Keratinocyte (primary cell): Measurements from ENCODE around the gene CNTLN. TPM values are rescaled to one million over a fixed set of nuclear protein-coding genes. Genes with fewer than 3 reads are reported as not detected.

Experiments used
- DNase-seq: peaks from one replicate; pipeline ENCODE4 v3.0.0-alpha.2; 2011; ENCODE audit warnings: low read depth, missing footprints, low spot score
- FAIRE-seq: peaks from 2 replicates; lab custom pipeline; 2011; peaks lifted over from hg19 to GRCh38; lab: Jason Lieb, UNC
- H2AFZ ChIP-seq: 2 replicates; pipeline ENCODE4 v1.6.0; 2012; ENCODE audit warnings: low read length, control low read depth, inconsistent platforms; ENCODE audit not compliant: control insufficient read depth
- H3K27ac ChIP-seq: 2 replicates; pipeline ENCODE4 v1.5.1; 2011; ENCODE audit warnings: low read length; ENCODE audit not compliant: control insufficient read depth, insufficient read depth
- H3K27me3 ChIP-seq: 3 replicates; pipeline ENCODE4 v1.6.0; 2011; ENCODE audit warnings: low read length; ENCODE audit not compliant: control insufficient read depth, insufficient read depth; ENCODE audit errors: extremely low read depth
- H3K36me3 ChIP-seq, 2 experiments: 2 replicates in 1 of 2; 3 replicates in 1 of 2; pipeline ENCODE4 v1.5.1; 2011; ENCODE audit warnings: low read length in 2 of 2, mild to moderate bottlenecking in 1 of 2; ENCODE audit not compliant: control insufficient read depth in 2 of 2, insufficient read depth in 2 of 2; ENCODE audit errors: extremely low read depth in 1 of 2
- H3K4me1 ChIP-seq: 3 replicates; pipeline ENCODE4 v1.5.1; 2011; ENCODE audit warnings: low read length; ENCODE audit not compliant: control insufficient read depth, insufficient read depth; ENCODE audit errors: extremely low read depth
- H3K4me2 ChIP-seq: 3 replicates; pipeline ENCODE4 v1.6.0; 2011; ENCODE audit warnings: low read depth, low read length; ENCODE audit not compliant: control insufficient read depth, insufficient read depth; ENCODE audit errors: extremely low read depth
- H3K4me3 ChIP-seq, 3 experiments: fragments of 200-600 bp in 1 of 3; sonication (generic) in 1 of 3; 2 replicates in 2 of 3; 3 replicates in 1 of 3; pipeline ENCODE4 v1.5.1; 2011 to 2016; ENCODE audit warnings: low read length in 3 of 3, mild to moderate bottlenecking in 3 of 3, control low read depth in 2 of 3, inconsistent platforms in 1 of 3, low read depth in 1 of 3, mixed read lengths in 1 of 3, mixed run types in 1 of 3, moderate library complexity in 1 of 3; ENCODE audit not compliant: control insufficient read depth in 2 of 3, insufficient read depth in 2 of 3; ENCODE audit errors: extremely low read depth in 1 of 3
- H3K79me2 ChIP-seq: 2 replicates; pipeline ENCODE4 v1.6.0; 2012; ENCODE audit warnings: low read length; ENCODE audit not compliant: control insufficient read depth, insufficient read depth
- H3K9ac ChIP-seq: 3 replicates; pipeline ENCODE4 v1.6.0; 2011; ENCODE audit warnings: low read length; ENCODE audit not compliant: control insufficient read depth, insufficient read depth; ENCODE audit errors: extremely low read depth
- H3K9me1 ChIP-seq: 3 replicates; pipeline ENCODE4 v1.6.0; 2011; ENCODE audit warnings: low read length; ENCODE audit not compliant: control insufficient read depth, insufficient read depth; ENCODE audit errors: extremely low read depth
- H3K9me3 ChIP-seq: 2 replicates; pipeline ENCODE4 v1.5.1; 2012; ENCODE audit warnings: low read depth, low read length; ENCODE audit not compliant: control insufficient read depth
- H4K20me1 ChIP-seq: 3 replicates; pipeline ENCODE4 v1.6.0; 2011; ENCODE audit warnings: low read length; ENCODE audit not compliant: control insufficient read depth, insufficient read depth; ENCODE audit errors: extremely low read depth
- EZH2 ChIP-seq: IDR thresholded peaks from one replicate; pipeline ENCODE4 v1.6.1; 2012; ENCODE audit warnings: inconsistent platforms, mild to moderate bottlenecking, low read length, moderate library complexity
- dilution Hi-C: fragments of 300-500 bp; cut with MboI; formaldehyde crosslinking; loops from one replicate; pipeline ENCODE4 v1.7.0; 2020; ENCODE audit warnings: low sequenced_read_pairs; ENCODE audit not compliant: extremely low pct_ligation_motif_present
- polyA plus RNA-seq, 5 experiments: library from polyadenylated mRNA; depleted of rRNA in 3 of 5; stranded (reverse) in 3 of 5; stranded (forward) in 1 of 5; unstranded in 1 of 5; fragments of >200 nt; gene quantifications; 1 replicate in 1 of 5; 2 replicates in 3 of 5; 3 replicates in 1 of 5; pipeline versions ENCODE4 v1.2.1 to v1.2.3, GENCODE V29; 2011 to 2012; ENCODE audit warnings: missing spikeins in 2 of 5, low read depth in 1 of 5, low replicate concordance in 1 of 5
- TF ChIP-seq, protein P1 (sequence below), 3 experiments: IDR thresholded peaks in 1 of 3; conservative IDR thresholded peaks in 1 of 3; optimal IDR thresholded peaks in 1 of 3; 2 replicates in 2 of 3; 3 replicates in 1 of 3; pipeline versions ENCODE3 to v1.5.1; 2011; ENCODE audit warnings: low read length in 3 of 3, mild to moderate bottlenecking in 3 of 3, moderate library complexity in 2 of 3, control low read depth in 1 of 3, inconsistent platforms in 1 of 3; ENCODE audit not compliant: insufficient read depth in 2 of 3; ENCODE audit errors: extremely low read depth in 1 of 3

Gene CNTLN
- polyA plus RNA-seq, 1 donor (not counting 4 experiments of a cell fraction or from before 2014, with no cell fraction given): 2.4 TPM

DNA sequence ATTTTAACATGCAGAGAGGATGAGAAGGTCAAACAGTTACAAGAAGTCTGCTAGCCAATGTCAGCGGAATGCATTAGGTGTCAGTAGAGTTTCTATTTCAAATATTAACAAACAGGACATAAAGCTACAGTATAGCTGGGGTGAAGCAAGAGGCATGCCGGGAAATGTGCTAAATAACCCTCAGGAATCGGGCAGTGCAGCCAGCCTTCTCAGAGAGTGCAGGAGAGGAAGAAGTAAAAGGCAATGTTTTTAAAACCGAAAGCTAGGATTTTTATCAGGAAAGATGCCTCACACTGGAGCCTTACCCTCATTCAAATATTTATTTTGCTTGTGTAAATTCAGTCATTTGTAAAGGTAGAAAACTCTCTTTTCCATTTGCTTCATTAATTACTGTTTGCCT, 384.9 kb downstream of the CNTLN start:
- no peak overlapping the region for H2AFZ ChIP-seq
- H3K27me3 ChIP-seq: no peaks in the 10 kb centered on the region
- no peaks in the 10 kb centered on the region for H3K9me3 ChIP-seq
- no peaks in the 10 kb centered on the region for H3K4me1 ChIP-seq
- no peak for DNase-seq
- H4K20me1 ChIP-seq: no peaks in the 10 kb centered on the region
- no peak overlapping the region for H3K27ac ChIP-seq
- no peak overlapping the region for H3K4me2 ChIP-seq
- TF ChIP-seq, protein P1, sequence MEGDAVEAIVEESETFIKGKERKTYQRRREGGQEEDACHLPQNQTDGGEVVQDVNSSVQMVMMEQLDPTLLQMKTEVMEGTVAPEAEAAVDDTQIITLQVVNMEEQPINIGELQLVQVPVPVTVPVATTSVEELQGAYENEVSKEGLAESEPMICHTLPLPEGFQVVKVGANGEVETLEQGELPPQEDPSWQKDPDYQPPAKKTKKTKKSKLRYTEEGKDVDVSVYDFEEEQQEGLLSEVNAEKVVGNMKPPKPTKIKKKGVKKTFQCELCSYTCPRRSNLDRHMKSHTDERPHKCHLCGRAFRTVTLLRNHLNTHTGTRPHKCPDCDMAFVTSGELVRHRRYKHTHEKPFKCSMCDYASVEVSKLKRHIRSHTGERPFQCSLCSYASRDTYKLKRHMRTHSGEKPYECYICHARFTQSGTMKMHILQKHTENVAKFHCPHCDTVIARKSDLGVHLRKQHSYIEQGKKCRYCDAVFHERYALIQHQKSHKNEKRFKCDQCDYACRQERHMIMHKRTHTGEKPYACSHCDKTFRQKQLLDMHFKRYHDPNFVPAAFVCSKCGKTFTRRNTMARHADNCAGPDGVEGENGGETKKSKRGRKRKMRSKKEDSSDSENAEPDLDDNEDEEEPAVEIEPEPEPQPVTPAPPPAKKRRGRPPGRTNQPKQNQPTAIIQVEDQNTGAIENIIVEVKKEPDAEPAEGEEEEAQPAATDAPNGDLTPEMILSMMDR (optimal IDR thresholded peaks at IDR 0.05 in 1 of 3, IDR thresholded peaks at IDR 0.05 in 1 of 3, conservative IDR thresholded peaks at IDR 0.05 in 1 of 3; ENCODE audit: extremely low read depth in 1 of 3, insufficient read depth in 2 of 3, low read length in 3 of 3): no peak
- no peak for TF ChIP-seq EZH2
- H3K4me3 ChIP-seq: no peak overlapping the region
- no peaks in the 10 kb centered on the region for H3K79me2 ChIP-seq
- no peak overlapping the region for H3K9ac ChIP-seq
- dilution Hi-C loops: no loop called here
- H3K36me3 ChIP-seq: no peaks in the 10 kb centered on the region
- no peaks in the 10 kb centered on the region for H3K9me1 ChIP-seq
- no peak for FAIRE-seq

- Histone ChIP-seq H3K36me3 (no peaks in the 10 kb centered on the region), H3K4me3 (no peak overlapping the region), H3K27ac (no peak overlapping the region), H3K27me3 (no peaks in the 10 kb centered on the region), H3K4me1 (no peaks in the 10 kb centered on the region), H2AFZ (no peak overlapping the region), H4K20me1 (no peaks in the 10 kb centered on the region), H3K9ac (no peak overlapping the region), H3K9me1 (no peaks in the 10 kb centered on the region), H3K79me2 (no peaks in the 10 kb centered on the region), H3K9me3 (no peaks in the 10 kb centered on the region), H3K4me2 (no peak overlapping the region)
- no peak for DNase-seq
- TF ChIP-seq, protein P1 (optimal IDR thresholded peaks at IDR 0.05 in 1 of 3, IDR thresholded peaks at IDR 0.05 in 1 of 3, conservative IDR thresholded peaks at IDR 0.05 in 1 of 3; ENCODE audit: extremely low read depth in 1 of 3, insufficient read depth in 2 of 3, low read length in 3 of 3): no peak
- TF ChIP-seq EZH2: no peak
- FAIRE-seq: no peak
- dilution Hi-C loops: no loop called here
Measured at GRCh38 chr9:17520268-17521064, 385.6 kb downstream of the CNTLN start.
